Transverse colon (tissue), 4 donors: ENCODE measurements around the gene MUC22. TPM values are rescaled to one million over a fixed set of nuclear protein-coding genes. Genes with fewer than 3 reads are reported as not detected.
A peak's percentile ranks its signal among the peaks of the same experiment; 100 is the strongest.
"Not testable (repeated sequence)": the region's sequence is repeated elsewhere in the genome, so short reads cannot be mapped to it uniquely, and the experiment has no call there.

Experiments used
- DNase-seq: peaks from one replicate; pipeline ENCODE4 v3.0.0-alpha.2; 2019
- H3K27ac ChIP-seq, 4 donors: fragments of 200-600 bp; sonication (generic); 2 replicates each; pipeline ENCODE4 v1.5.1; 2016 to 2018; ENCODE audit warnings: inconsistent platforms in 4 of 4
- H3K27me3 ChIP-seq: fragments of 200-600 bp; sonication (generic); 2 replicates; pipeline ENCODE4 v1.5.1; 2017; ENCODE audit warnings: inconsistent platforms
- H3K36me3 ChIP-seq, 4 donors: fragments of 200-600 bp; sonication (generic); 2 replicates each; pipeline ENCODE4 v1.5.1; 2017 to 2019; ENCODE audit warnings: inconsistent platforms in 4 of 4
- H3K4me1 ChIP-seq, 4 donors: fragments of 200-600 bp; sonication (generic); 2 replicates each; pipeline ENCODE4 v1.5.1; 2017 to 2020; ENCODE audit warnings: inconsistent platforms in 4 of 4
- H3K4me3 ChIP-seq, 4 donors: fragments of 200-600 bp; sonication (generic); 1 replicate in 1 of 4; 2 replicates in 3 of 4; pipeline versions ENCODE4 v1.5.1 to v1.6.1; 2017 to 2019; ENCODE audit warnings: inconsistent platforms in 4 of 4
- H3K9me3 ChIP-seq, 2 donors: fragments of 200-600 bp; sonication (generic); 2 replicates each; pipeline ENCODE4 v1.5.1; 2017 to 2019; ENCODE audit warnings: inconsistent platforms in 2 of 2
- CTCF ChIP-seq, 5 experiments: fragments of 200-600 bp in 3 of 5; fragments of 450-650 bp in 2 of 5; sonication (generic) in 3 of 5; IDR thresholded peaks; 1 replicate in 2 of 5; 2 replicates in 3 of 5; pipeline ENCODE4 v1.5.1; 2016 to 2017; ENCODE audit warnings: antibody characterized with exemption in 5 of 5, inconsistent platforms in 3 of 5, mild to moderate bottlenecking in 2 of 5, moderate library complexity in 1 of 5
- EP300 ChIP-seq: sonication (generic); formaldehyde crosslinking; IDR thresholded peaks from one replicate; pipeline ENCODE4 v1.6.1; 2017; ENCODE audit warnings: antibody characterized with exemption, low read depth
- POLR2A ChIP-seq: fragments of 450-650 bp; IDR thresholded peaks from one replicate; pipeline ENCODE4 v1.6.1; 2016; ENCODE audit warnings: antibody characterized with exemption, mild to moderate bottlenecking, moderate library complexity
- POLR2AphosphoS5 ChIP-seq, 3 donors: sonication (generic); formaldehyde crosslinking; IDR thresholded peaks; one replicate each; pipeline ENCODE4 v1.6.1; 2016; ENCODE audit warnings: antibody characterized with exemption in 3 of 3
- WGBS, 2 donors: methylation state at CpG; one replicate each; pipeline ENCODE4 v1.1.5; 2018; ENCODE audit warnings: low coverage in 1 of 2; 5-methylcytosine and 5-hydroxymethylcytosine counted together
- in situ Hi-C, 4 donors: fragments of 200-750 bp; cut with MboI; loops; one replicate each; pipeline versions ENCODE4 v1.15.0 to v1.15.1; 2017; ENCODE audit warnings: low sequenced_read_pairs in 3 of 4, low pct_ligation_motif_present in 1 of 4, low pct_unique_long_range_greater_than_20kb in 1 of 4
- intact Hi-C: fragments of 100-400 bp; cut with DNase I; formaldehyde crosslinking; loops from one replicate; pipeline ENCODE4 v1.15.1; 2023; ENCODE audit warnings: low total_unique reads
- total RNA-seq, 4 donors: library from RNA; depleted of rRNA; stranded (reverse); fragments of >200 nt; gene quantifications; one replicate each; pipeline ENCODE4 v1.1.0, GENCODE V29; 2016

MUC22 gene
- total RNA-seq, 4 donors from 2014 or later: not detected

- Histone ChIP-seq H3K27ac (no peak overlapping the region), H3K4me3 (no peak overlapping the region), H3K4me1 (peaks cover 0 to 3% (median 0%) of the 10 kb centered on the region in 4 donors), H3K27me3 (peaks cover 9% of the 10 kb centered on the region), H3K36me3 (no peaks in the 10 kb centered on the region), H3K9me3 (no peaks in the 10 kb centered on the region)
- no peak for DNase-seq
- TF ChIP-seq POLR2AphosphoS5 (IDR thresholded peaks at IDR 0.05) (no peak), POLR2A (no peak), CTCF (IDR thresholded peaks at IDR 0.05) (no peak), EP300 (no peak)
- WGBS, 2 donors: 43 to 49% methylated on average over 3 to 12 of the region's 12 CpGs
- in situ Hi-C loops (loop anchor here in 1 of 4 donors (10.0 kb wide), 1 partner anchor 107 kb away; the partner anchor contains the start of gene SFTA2), intact Hi-C loops (no loop called here)
Observed at GRCh38 chr6:31041372-31041974, 31.2 kb downstream of the MUC22 start.

- Histone ChIP-seq H3K4me1 (peaks cover 0 to 3% (median 0%) of the 10 kb centered on the region in 4 donors), H3K27ac (no peak overlapping the region), H3K4me3 (no peak overlapping the region), H3K36me3 (no peaks in the 10 kb centered on the region), H3K9me3 (no peaks in the 10 kb centered on the region), H3K27me3 (peaks cover 22% of the 10 kb centered on the region)
- peak; percentile 26 for DNase-seq
- in situ Hi-C loops: loop anchor here in 1 of 4 donors (10.0 kb wide), 1 partner anchor 108 kb away; the partner anchor contains the start of gene SFTA2
- WGBS, 2 donors: 15 to 47% methylated on average over 3 to 4 of the region's 4 CpGs
- intact Hi-C loops: no loop called here
- peak in 3 of 5 experiments; percentile 24 to 41 (median 34) for TF ChIP-seq CTCF (IDR thresholded peaks at IDR 0.05)
- no peak for TF ChIP-seq POLR2AphosphoS5 (IDR thresholded peaks at IDR 0.05)
Observed at GRCh38 chr6:31042806-31043205, 32.5 kb downstream of the MUC22 start.

GRCh38 chr6:31048099-31048498 is 37.8 kb downstream of the MUC22 start:
- no peak overlapping the region for H3K4me3 ChIP-seq

GRCh38 chr6:31049518-31049917 is 39.2 kb downstream of the MUC22 start:
- Histone ChIP-seq H3K4me1 (no peaks in the 10 kb centered on the region), H3K36me3 (no peaks in the 10 kb centered on the region), H3K9me3 (no peaks in the 10 kb centered on the region), H3K27ac (no peak overlapping the region), H3K27me3 (peaks cover 67% of the 10 kb centered on the region), H3K4me3 (no peak overlapping the region)
- in situ Hi-C loops: loop anchor here in 1 of 4 donors (10.0 kb wide), 1 partner anchor 115 kb away; the partner anchor contains the start of gene SFTA2
- intact Hi-C loops: no loop called here
- DNase-seq: no peak
- WGBS, 2 donors: 87 to 88% methylated on average over 4 to 6 of the region's 6 CpGs
- TF ChIP-seq POLR2A (no peak), POLR2AphosphoS5 (IDR thresholded peaks at IDR 0.05) (no peak), CTCF (IDR thresholded peaks at IDR 0.05) (no peak), EP300 (no peak)

More at GRCh38 chr6:31048099-31048498, 37.8 kb downstream of the MUC22 start:
- TF ChIP-seq EP300 (no peak), POLR2AphosphoS5 (IDR thresholded peaks at IDR 0.05) (no peak), POLR2A (no peak), CTCF (IDR thresholded peaks at IDR 0.05) (no peak)
- DNase-seq: no peak
- no peak overlapping the region for H3K27ac ChIP-seq
- no peaks in the 10 kb centered on the region for H3K9me3 ChIP-seq
- intact Hi-C loops (no loop called here), in situ Hi-C loops (loop anchor here in 1 of 4 donors (10.0 kb wide), 1 partner anchor 113 kb away; the partner anchor contains the start of gene SFTA2)
- no peaks in the 10 kb centered on the region for H3K36me3 ChIP-seq
- peaks cover 53% of the 10 kb centered on the region for H3K27me3 ChIP-seq
- 78% methylated on average over 4 of the region's 4 CpGs; no CpG with 5 or more reads in 1 of the 2 donors for WGBS, 2 donors
- H3K4me1 ChIP-seq: peaks cover 0 to 1% (median 0%) of the 10 kb centered on the region in 4 donors

- in situ Hi-C loops: loop anchor here in 2 of 4 donors (25.0 kb wide), 2 partner anchors 116 to 591 kb away; partner anchors contain the start of genes MUCL3 (in 1 of the 2) and SFTA2 (in 1 of the 2)
- H3K4me1 ChIP-seq, H3K36me3 ChIP-seq, H3K4me3 ChIP-seq, DNase-seq, H3K27ac ChIP-seq, intact Hi-C loops, H3K9me3 ChIP-seq: not testable (repeated sequence)
- 79 to 89% methylated on average over 4 of the region's 4 CpGs for WGBS, 2 donors
- peaks cover 46% of the 10 kb centered on the region for H3K27me3 ChIP-seq
Observed at GRCh38 chr6:31053187-31053586, 42.9 kb downstream of the MUC22 start.
